CD4-positive, alpha-beta T cell (primary cell): ENCODE measurements around the gene MYZAP. TPM values are rescaled to one million over a fixed set of nuclear protein-coding genes. Genes with fewer than 3 reads are reported as not detected.

ENCODE experiments used
- ATAC-seq: fragments of 200-7000 bp; cut with Tn5 transposase; one replicate; pipeline ENCODE4 v1.10.0; 2022; ENCODE audit warnings: mild to moderate bottlenecking; ENCODE audit not compliant: poor library complexity
- CTCF ChIA-PET: fragments of 350-600 bp; sonication (Branson Sonifier 250); formaldehyde crosslinking; loops from one replicate; lab custom pipeline; 2021; ENCODE audit warnings: antibody characterized with exemption, inconsistent platforms; lab: Charles Lee
- POLR2A ChIA-PET: fragments of 350-600 bp; sonication (Branson Sonifier 250); formaldehyde crosslinking; loops from one replicate; lab custom pipeline; 2021; ENCODE audit warnings: antibody characterized with exemption, inconsistent platforms; lab: Charles Lee
- DNase-seq, 14 experiments: peaks; one replicate each; pipeline ENCODE4 v3.0.0-alpha.2; 2013 to 2020; ENCODE audit warnings: mixed read lengths in 2 of 14
- H3K27ac ChIP-seq, 2 donors: one replicate each; pipeline versions ENCODE4 v1.5.1 to v1.7.0; 2013; ENCODE audit warnings: low read length in 2 of 2, low read depth in 1 of 2, mild to moderate bottlenecking in 1 of 2
- H3K27me3 ChIP-seq, 2 experiments: 1 replicate in 1 of 2; 2 replicates in 1 of 2; pipeline versions ENCODE4 v1.6.1 to v1.7.0; 2013; ENCODE audit warnings: low read length in 2 of 2, control low read depth in 1 of 2, mild to moderate bottlenecking in 1 of 2, moderate library complexity in 1 of 2; ENCODE audit not compliant: insufficient read depth in 2 of 2, control insufficient read depth in 1 of 2
- H3K36me3 ChIP-seq: one replicate; pipeline ENCODE4 v1.6.1; 2013; ENCODE audit warnings: low read length, control low read depth; ENCODE audit not compliant: insufficient read depth
- H3K4me1 ChIP-seq: one replicate; pipeline ENCODE4 v1.6.1; 2013; ENCODE audit warnings: low read length, control low read depth; ENCODE audit not compliant: insufficient read depth
- H3K4me3 ChIP-seq: one replicate; pipeline ENCODE4 v1.5.1; 2013; ENCODE audit warnings: mild to moderate bottlenecking, low read length, moderate library complexity
- H3K9me3 ChIP-seq, 2 experiments: 1 replicate in 1 of 2; 2 replicates in 1 of 2; pipeline versions ENCODE4 v1.6.1 to v1.7.0; 2013; ENCODE audit warnings: low read length in 2 of 2, mild to moderate bottlenecking in 2 of 2, control low read depth in 1 of 2, moderate library complexity in 1 of 2; ENCODE audit not compliant: control insufficient read depth in 1 of 2, insufficient read depth in 1 of 2
- H3K27ac Mint-ChIP-seq: one replicate; pipeline ENCODE4 v1.8.0; 2020; ENCODE audit warnings: mixed read lengths
- H3K27me3 Mint-ChIP-seq: one replicate; pipeline ENCODE4 v1.8.0; 2021; ENCODE audit warnings: mixed read lengths
- H3K36me3 Mint-ChIP-seq: one replicate; pipeline ENCODE4 v1.8.0; 2021; ENCODE audit warnings: low read depth, mixed read lengths
- H3K4me1 Mint-ChIP-seq: one replicate; pipeline ENCODE4 v1.8.0; 2021; ENCODE audit warnings: low read depth, mixed read lengths
- H3K4me3 Mint-ChIP-seq: one replicate; pipeline ENCODE4 v1.8.0; 2020; ENCODE audit warnings: mild to moderate bottlenecking, mixed read lengths
- H3K9me3 Mint-ChIP-seq: one replicate; pipeline ENCODE4 v1.8.0; 2020; ENCODE audit warnings: mixed read lengths
- CTCF ChIP-seq: fragments of 200-600 bp; IDR thresholded peaks from one replicate; pipeline ENCODE4 v1.8.0; 2022; ENCODE audit warnings: antibody characterized with exemption, mild to moderate bottlenecking
- intact Hi-C, 2 experiments: fragments of 100-400 bp; cut with DNase I in 1 of 2; cut with micrococcal nuclease in 1 of 2; formaldehyde crosslinking; loops; one replicate each; pipeline versions ENCODE4 v1.15.1 to v1.9.0; 2023 to 2025; cut with DNase I, micrococcal nuclease
- total RNA-seq, 174 experiments: library from RNA in 2 of 174; stranded (reverse) in 2 of 174; gene quantifications; one replicate each; pipeline ENCODE4 v1.2.3 and lab custom pipeline; 2021 to 2026

The MYZAP gene
- total RNA-seq, 2 experiments from 2014 or later: 0.66 to 1.1 TPM

- CTCF ChIA-PET: no interaction called here
- Mint-ChIP-seq H3K4me3 (no peak overlapping the region), H3K36me3 (no peaks in the 10 kb centered on the region), H3K27ac (no peak overlapping the region), H3K27me3 (peaks cover 11% of the 10 kb centered on the region), H3K9me3 (no peaks in the 10 kb centered on the region), H3K4me1 (peaks cover 6% of the 10 kb centered on the region)
- Histone ChIP-seq H3K36me3 (no peaks in the 10 kb centered on the region), H3K9me3 (peaks cover 0 to 4% of the 10 kb centered on the region in 2 experiments), H3K27ac (no peak overlapping the region), H3K27me3 (peaks cover 0 to 3% of the 10 kb centered on the region in 2 experiments), H3K4me1 (peaks cover under 1% of the 10 kb centered on the region), H3K4me3 (no peak overlapping the region)
- POLR2A ChIA-PET: no interaction called here
- DNase-seq (no peak), ATAC-seq (no peak)
- TF ChIP-seq CTCF: no peak
- intact Hi-C loops: no loop called here
These were observed 20.7 kb upstream of the MYZAP start for GRCh38 chr15:57570994-57571393.

DNA sequence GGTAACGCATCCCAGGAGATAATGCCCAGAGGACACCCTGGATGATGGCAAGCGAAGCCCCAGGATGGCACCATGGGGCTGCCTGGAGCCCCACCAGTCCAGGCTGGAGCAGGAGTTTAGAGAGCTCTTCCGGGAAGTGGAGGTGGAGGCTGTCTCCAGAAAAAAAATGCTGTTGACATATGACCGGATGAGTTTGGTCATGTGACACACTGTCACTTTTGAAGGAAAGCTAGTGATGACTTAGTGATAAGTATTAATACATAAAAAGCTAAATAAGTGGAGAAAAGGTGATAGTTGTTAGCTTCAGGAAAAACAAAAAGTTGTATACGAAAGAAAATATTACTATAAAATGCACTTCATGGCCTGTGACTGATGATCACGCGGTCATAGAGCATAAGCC, 20.0 kb upstream of the MYZAP start:
- ATAC-seq: no peak
- DNase-seq: no peak
- Histone ChIP-seq H3K4me3 (no peak overlapping the region), H3K27me3 (peaks cover 0 to 3% of the 10 kb centered on the region in 2 experiments), H3K4me1 (no peaks in the 10 kb centered on the region), H3K36me3 (no peaks in the 10 kb centered on the region), H3K9me3 (peaks cover 0 to 4% of the 10 kb centered on the region in 2 experiments), H3K27ac (no peak overlapping the region)
- no peak for TF ChIP-seq CTCF
- Mint-ChIP-seq H3K27ac (no peak overlapping the region), H3K9me3 (no peaks in the 10 kb centered on the region), H3K4me3 (no peak overlapping the region), H3K36me3 (no peaks in the 10 kb centered on the region), H3K27me3 (peaks cover 11% of the 10 kb centered on the region), H3K4me1 (peaks cover under 1% of the 10 kb centered on the region)
- intact Hi-C loops: no loop called here
- CTCF ChIA-PET: interaction anchor here (1.0 kb wide), 1 partner anchor 11 kb away, joined by 4 read pairs; no protein-coding TSS in a partner anchor
- POLR2A ChIA-PET: no interaction called here

- intact Hi-C loops: no loop called here
- Histone ChIP-seq H3K9me3 (peaks cover 0 to 2% of the 10 kb centered on the region in 2 experiments), H3K27ac (no peak overlapping the region), H3K4me3 (no peak overlapping the region), H3K36me3 (no peaks in the 10 kb centered on the region), H3K27me3 (peaks cover 0 to 3% of the 10 kb centered on the region in 2 experiments), H3K4me1 (no peaks in the 10 kb centered on the region)
- ChIA-PET POLR2A (no interaction called here), CTCF (interaction anchor here (1.0 kb wide), 1 partner anchor 12 kb away, joined by 4 read pairs; no protein-coding TSS in a partner anchor)
- Mint-ChIP-seq H3K27ac (no peak overlapping the region), H3K4me3 (no peak overlapping the region), H3K9me3 (no peaks in the 10 kb centered on the region), H3K36me3 (no peaks in the 10 kb centered on the region), H3K27me3 (peaks cover 11% of the 10 kb centered on the region), H3K4me1 (no peaks in the 10 kb centered on the region)
- no peak for ATAC-seq
- no peak for DNase-seq
- no peak for TF ChIP-seq CTCF
These were observed 19.2 kb upstream of the MYZAP start for GRCh38 chr15:57572468-57572867.
